Measurements from ENCODE around the gene NIPBL.

Gene NIPBL

GRCh38 chr5:36879274-36880033 lies 2.9 kb downstream of the NIPBL start:
- Histone ChIP-seq H3K27me3 (ENCODE audit: control insufficient read depth in 1 of 2, insufficient read depth in 2 of 2, low read length in 2 of 2) (no peaks in the 10 kb centered on the region), H3K9ac (ENCODE audit: low read length in 2 of 2) (peak overlapping the region in 1 of 2 donors; percentile 89), H3K36me3 (ENCODE audit: control insufficient read depth in 2 of 2, insufficient read depth in 2 of 2, low read length in 2 of 2) (no peaks in the 10 kb centered on the region), H3K9me3 (ENCODE audit: control insufficient read depth in 2 of 2, low read length in 2 of 2) (no peaks in the 10 kb centered on the region), H3K4me1 (ENCODE audit: control insufficient read depth, insufficient read depth, low read length) (peaks cover 9% of the 10 kb centered on the region), H3K27ac (ENCODE audit: low read length) (no peak overlapping the region), H3K4me3 (ENCODE audit: low read length in 2 of 2) (peak overlapping the region; percentile 88 to 93)

- Histone ChIP-seq H3K27me3 (ENCODE audit: control insufficient read depth in 1 of 2, insufficient read depth in 2 of 2, low read length in 2 of 2) (no peaks in the 10 kb centered on the region), H3K4me1 (ENCODE audit: control insufficient read depth, insufficient read depth, low read length) (peaks cover 3% of the 10 kb centered on the region), H3K9me3 (ENCODE audit: control insufficient read depth in 2 of 2, low read length in 2 of 2) (no peaks in the 10 kb centered on the region), H3K9ac (ENCODE audit: low read length in 2 of 2) (no peak overlapping the region), H3K27ac (ENCODE audit: low read length) (no peak overlapping the region), H3K4me3 (ENCODE audit: low read length in 2 of 2) (no peak overlapping the region), H3K36me3 (ENCODE audit: control insufficient read depth in 2 of 2, insufficient read depth in 2 of 2, low read length in 2 of 2) (peaks cover 0 to 3% of the 10 kb centered on the region in 2 donors)
These were observed 4.2 kb downstream of the NIPBL start for GRCh38 chr5:36880761-36881160.

GRCh38 chr5:36881304-36881703 lies 4.7 kb downstream of the NIPBL start:
- H3K4me3 ChIP-seq (ENCODE audit: low read length in 2 of 2) = no peak overlapping the region
- H3K27ac ChIP-seq (ENCODE audit: low read length) = no peak overlapping the region
- H3K9me3 ChIP-seq (ENCODE audit: control insufficient read depth in 2 of 2, low read length in 2 of 2) = no peaks in the 10 kb centered on the region
- H3K36me3 ChIP-seq (ENCODE audit: control insufficient read depth in 2 of 2, insufficient read depth in 2 of 2, low read length in 2 of 2) = peaks cover 2 to 3% of the 10 kb centered on the region in 2 donors
- H3K4me1 ChIP-seq (ENCODE audit: control insufficient read depth, insufficient read depth, low read length) = peaks cover 3% of the 10 kb centered on the region
- no peak overlapping the region for H3K9ac ChIP-seq (ENCODE audit: low read length in 2 of 2)
- no peaks in the 10 kb centered on the region for H3K27me3 ChIP-seq (ENCODE audit: control insufficient read depth in 1 of 2, insufficient read depth in 2 of 2, low read length in 2 of 2)

- Histone ChIP-seq H3K4me1 (ENCODE audit: control insufficient read depth, insufficient read depth, low read length) (peaks cover 3% of the 10 kb centered on the region), H3K27ac (ENCODE audit: low read length) (no peak overlapping the region), H3K27me3 (ENCODE audit: control insufficient read depth in 1 of 2, insufficient read depth in 2 of 2, low read length in 2 of 2) (no peaks in the 10 kb centered on the region), H3K4me3 (ENCODE audit: low read length in 2 of 2) (no peak overlapping the region), H3K9me3 (ENCODE audit: control insufficient read depth in 2 of 2, low read length in 2 of 2) (no peaks in the 10 kb centered on the region), H3K36me3 (ENCODE audit: control insufficient read depth in 2 of 2, insufficient read depth in 2 of 2, low read length in 2 of 2) (peaks cover 2 to 3% of the 10 kb centered on the region in 2 donors), H3K9ac (ENCODE audit: low read length in 2 of 2) (no peak overlapping the region)
These were observed 5.2 kb downstream of the NIPBL start for GRCh38 chr5:36881807-36882206.

GRCh38 chr5:36882250-36882649 lies 5.7 kb downstream of the NIPBL start:
- Histone ChIP-seq H3K36me3 (ENCODE audit: control insufficient read depth in 2 of 2, insufficient read depth in 2 of 2, low read length in 2 of 2) (peaks cover 2 to 3% of the 10 kb centered on the region in 2 donors), H3K9ac (ENCODE audit: low read length in 2 of 2) (no peak overlapping the region), H3K9me3 (ENCODE audit: control insufficient read depth in 2 of 2, low read length in 2 of 2) (no peaks in the 10 kb centered on the region), H3K4me1 (ENCODE audit: control insufficient read depth, insufficient read depth, low read length) (peaks cover 3% of the 10 kb centered on the region), H3K27ac (ENCODE audit: low read length) (no peak overlapping the region), H3K27me3 (ENCODE audit: control insufficient read depth in 1 of 2, insufficient read depth in 2 of 2, low read length in 2 of 2) (no peaks in the 10 kb centered on the region), H3K4me3 (ENCODE audit: low read length in 2 of 2) (no peak overlapping the region)

GRCh38 chr5:36883894-36884462 lies 7.4 kb downstream of the NIPBL start:
- Histone ChIP-seq H3K4me3 (ENCODE audit: low read length in 2 of 2) (no peak overlapping the region), H3K27ac (ENCODE audit: low read length) (no peak overlapping the region), H3K9ac (ENCODE audit: low read length in 2 of 2) (no peak overlapping the region), H3K4me1 (ENCODE audit: control insufficient read depth, insufficient read depth, low read length) (peaks cover 3% of the 10 kb centered on the region), H3K9me3 (ENCODE audit: control insufficient read depth in 2 of 2, low read length in 2 of 2) (no peaks in the 10 kb centered on the region), H3K27me3 (ENCODE audit: control insufficient read depth in 1 of 2, insufficient read depth in 2 of 2, low read length in 2 of 2) (no peaks in the 10 kb centered on the region), H3K36me3 (ENCODE audit: control insufficient read depth in 2 of 2, insufficient read depth in 2 of 2, low read length in 2 of 2) (peaks cover 2 to 3% of the 10 kb centered on the region in 2 donors)

GRCh38 chr5:36885149-36885548 lies 8.6 kb downstream of the NIPBL start:
- Histone ChIP-seq H3K27ac (ENCODE audit: low read length) (no peak overlapping the region), H3K27me3 (ENCODE audit: control insufficient read depth in 1 of 2, insufficient read depth in 2 of 2, low read length in 2 of 2) (no peaks in the 10 kb centered on the region), H3K4me3 (ENCODE audit: low read length in 2 of 2) (no peak overlapping the region), H3K4me1 (ENCODE audit: control insufficient read depth, insufficient read depth, low read length) (peaks cover 3% of the 10 kb centered on the region), H3K9ac (ENCODE audit: low read length in 2 of 2) (no peak overlapping the region), H3K9me3 (ENCODE audit: control insufficient read depth in 2 of 2, low read length in 2 of 2) (no peaks in the 10 kb centered on the region), H3K36me3 (ENCODE audit: control insufficient read depth in 2 of 2, insufficient read depth in 2 of 2, low read length in 2 of 2) (peaks cover 2 to 3% of the 10 kb centered on the region in 2 donors)

- Histone ChIP-seq H3K36me3 (ENCODE audit: control insufficient read depth in 2 of 2, insufficient read depth in 2 of 2, low read length in 2 of 2) (peaks cover 2 to 3% of the 10 kb centered on the region in 2 donors), H3K9ac (ENCODE audit: low read length in 2 of 2) (no peak overlapping the region), H3K9me3 (ENCODE audit: control insufficient read depth in 2 of 2, low read length in 2 of 2) (no peaks in the 10 kb centered on the region), H3K27ac (ENCODE audit: low read length) (no peak overlapping the region), H3K4me1 (ENCODE audit: control insufficient read depth, insufficient read depth, low read length) (peaks cover 3% of the 10 kb centered on the region), H3K27me3 (ENCODE audit: control insufficient read depth in 1 of 2, insufficient read depth in 2 of 2, low read length in 2 of 2) (no peaks in the 10 kb centered on the region), H3K4me3 (ENCODE audit: low read length in 2 of 2) (no peak overlapping the region)
These were observed 9.3 kb downstream of the NIPBL start for GRCh38 chr5:36885566-36886485.

- no peaks in the 10 kb centered on the region for H3K9me3 ChIP-seq (ENCODE audit: control insufficient read depth in 2 of 2, low read length in 2 of 2)
These were observed 10.2 kb downstream of the NIPBL start for GRCh38 chr5:36886791-36887190.

GRCh38 chr5:36887532-36887931 lies 11.0 kb downstream of the NIPBL start:
- Histone ChIP-seq H3K27me3 (ENCODE audit: control insufficient read depth in 1 of 2, insufficient read depth in 2 of 2, low read length in 2 of 2) (no peaks in the 10 kb centered on the region), H3K4me1 (ENCODE audit: control insufficient read depth, insufficient read depth, low read length) (peaks cover 3% of the 10 kb centered on the region), H3K9me3 (ENCODE audit: control insufficient read depth in 2 of 2, low read length in 2 of 2) (no peaks in the 10 kb centered on the region), H3K9ac (ENCODE audit: low read length in 2 of 2) (no peak overlapping the region), H3K36me3 (ENCODE audit: control insufficient read depth in 2 of 2, insufficient read depth in 2 of 2, low read length in 2 of 2) (peaks cover 2 to 3% of the 10 kb centered on the region in 2 donors), H3K4me3 (ENCODE audit: low read length in 2 of 2) (no peak overlapping the region), H3K27ac (ENCODE audit: low read length) (no peak overlapping the region)

More at GRCh38 chr5:36886791-36887190, 10.2 kb downstream of the NIPBL start:
- no peak overlapping the region for H3K27ac ChIP-seq (ENCODE audit: low read length)
- peaks cover 2 to 3% of the 10 kb centered on the region in 2 donors for H3K36me3 ChIP-seq (ENCODE audit: control insufficient read depth in 2 of 2, insufficient read depth in 2 of 2, low read length in 2 of 2)
- H3K27me3 ChIP-seq (ENCODE audit: control insufficient read depth in 1 of 2, insufficient read depth in 2 of 2, low read length in 2 of 2) = no peaks in the 10 kb centered on the region
- H3K9ac ChIP-seq (ENCODE audit: low read length in 2 of 2) = no peak overlapping the region
- H3K4me3 ChIP-seq (ENCODE audit: low read length in 2 of 2) = no peak overlapping the region
- H3K4me1 ChIP-seq (ENCODE audit: control insufficient read depth, insufficient read depth, low read length) = peaks cover 3% of the 10 kb centered on the region
